Tibial nerve (tissue), 4 donors: ENCODE measurements around the gene GDF15.

Source experiments
- CTCF ChIP-seq, 5 experiments: fragments of 200-600 bp in 3 of 5; fragments of 450-650 bp in 2 of 5; sonication (generic) in 3 of 5; IDR thresholded peaks; one replicate each; pipeline ENCODE4 v1.5.1; 2016 to 2019; ENCODE audit warnings: antibody characterized with exemption in 5 of 5, mild to moderate bottlenecking in 3 of 5, moderate library complexity in 2 of 5
- EP300 ChIP-seq, 2 donors: sonication (generic); formaldehyde crosslinking; IDR thresholded peaks; one replicate each; pipeline ENCODE4 v1.6.1; 2017; ENCODE audit warnings: antibody characterized with exemption in 2 of 2, mild to moderate bottlenecking in 1 of 2

DNA sequence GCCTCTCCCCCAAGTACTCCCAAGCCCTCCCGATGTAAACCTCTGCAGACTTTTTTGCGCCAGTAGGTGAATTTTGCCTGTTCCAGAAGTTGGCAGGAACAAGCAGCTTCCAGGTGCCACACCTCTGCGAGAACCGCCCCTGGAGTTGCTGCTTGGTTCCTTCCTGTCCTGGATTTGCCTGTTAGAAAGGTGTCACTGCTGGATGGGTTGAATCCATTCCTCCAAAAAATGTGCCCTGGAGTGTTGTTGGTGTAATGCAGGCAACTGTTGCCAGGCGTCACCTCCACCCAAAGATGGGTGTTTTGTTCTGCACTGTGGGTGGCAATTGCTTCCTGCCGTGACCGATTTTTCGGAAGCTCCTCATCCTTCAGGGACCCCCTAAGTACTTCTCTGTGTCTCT, 39.9 kb upstream of the GDF15 start:
- TF ChIP-seq CTCF (IDR thresholded peaks at IDR 0.05) (no peak), EP300 (IDR thresholded peaks at IDR 0.05) (no peak)
